ENCODE results near the gene TMEM247.

DNA sequence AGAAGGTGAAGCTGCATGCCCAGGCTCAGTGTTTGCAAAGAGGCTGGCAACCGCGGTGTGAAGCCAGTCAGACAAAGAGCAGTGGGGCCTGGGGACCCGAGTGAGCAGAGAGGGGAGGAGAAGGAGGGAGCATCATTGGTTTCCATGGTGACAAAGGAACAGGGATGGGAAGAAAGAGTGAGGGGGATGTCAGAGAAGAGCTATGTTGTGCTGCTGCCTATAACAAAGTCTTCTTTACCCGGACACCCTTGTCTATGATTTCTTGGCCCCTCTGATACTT, 14.5 kb downstream of the TMEM247 start:
- TF ChIP-seq, protein P1, sequence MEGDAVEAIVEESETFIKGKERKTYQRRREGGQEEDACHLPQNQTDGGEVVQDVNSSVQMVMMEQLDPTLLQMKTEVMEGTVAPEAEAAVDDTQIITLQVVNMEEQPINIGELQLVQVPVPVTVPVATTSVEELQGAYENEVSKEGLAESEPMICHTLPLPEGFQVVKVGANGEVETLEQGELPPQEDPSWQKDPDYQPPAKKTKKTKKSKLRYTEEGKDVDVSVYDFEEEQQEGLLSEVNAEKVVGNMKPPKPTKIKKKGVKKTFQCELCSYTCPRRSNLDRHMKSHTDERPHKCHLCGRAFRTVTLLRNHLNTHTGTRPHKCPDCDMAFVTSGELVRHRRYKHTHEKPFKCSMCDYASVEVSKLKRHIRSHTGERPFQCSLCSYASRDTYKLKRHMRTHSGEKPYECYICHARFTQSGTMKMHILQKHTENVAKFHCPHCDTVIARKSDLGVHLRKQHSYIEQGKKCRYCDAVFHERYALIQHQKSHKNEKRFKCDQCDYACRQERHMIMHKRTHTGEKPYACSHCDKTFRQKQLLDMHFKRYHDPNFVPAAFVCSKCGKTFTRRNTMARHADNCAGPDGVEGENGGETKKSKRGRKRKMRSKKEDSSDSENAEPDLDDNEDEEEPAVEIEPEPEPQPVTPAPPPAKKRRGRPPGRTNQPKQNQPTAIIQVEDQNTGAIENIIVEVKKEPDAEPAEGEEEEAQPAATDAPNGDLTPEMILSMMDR (IDR thresholded peaks at IDR 0.05), result no peak
- no peak for TF ChIP-seq POLR2A (IDR thresholded peaks at IDR 0.05)
